Spleen (tissue), 11 donors: Measurements from ENCODE around the gene IGF2R. TPM values are rescaled to one million over a fixed set of nuclear protein-coding genes. Genes with fewer than 3 reads are reported as not detected.

Experiments
- DNase-seq: peaks from one replicate; pipeline ENCODE4 v3.0.0-alpha.2; 2020
- H3K27ac ChIP-seq, 8 donors: fragments of 200-600 bp; sonication (generic) in 7 of 8; 1 replicate in 4 of 8; 2 replicates in 4 of 8; pipeline versions ENCODE4 v1.5.0 to v1.8.0; 2016 to 2021; ENCODE audit warnings: inconsistent platforms in 4 of 8, mild to moderate bottlenecking in 4 of 8, moderate library complexity in 1 of 8
- H3K27me3 ChIP-seq, 7 donors: fragments of 200-600 bp; sonication (generic) in 6 of 7; replicated peaks in 1 of 7; 1 replicate in 4 of 7; 2 replicates in 3 of 7; pipeline versions ENCODE4 v1.5.0 to v1.8.0; 2016 to 2021; ENCODE audit warnings: inconsistent platforms in 3 of 7, mild to moderate bottlenecking in 1 of 7
- H3K36me3 ChIP-seq, 6 donors: fragments of 200-600 bp; sonication (generic) in 5 of 6; 1 replicate in 4 of 6; 2 replicates in 2 of 6; pipeline versions ENCODE4 v1.5.0 to v1.8.0; 2016 to 2021; ENCODE audit warnings: inconsistent platforms in 2 of 6
- H3K4me1 ChIP-seq, 6 donors: fragments of 200-600 bp; sonication (generic) in 5 of 6; 1 replicate in 3 of 6; 2 replicates in 3 of 6; pipeline versions ENCODE4 v1.5.0 to v1.8.0; 2016 to 2021; ENCODE audit warnings: inconsistent platforms in 3 of 6
- H3K4me3 ChIP-seq, 8 donors: fragments of 200-600 bp; sonication (generic) in 7 of 8; 1 replicate in 4 of 8; 2 replicates in 4 of 8; pipeline versions ENCODE4 v1.5.0 to v1.8.0; 2016 to 2021; ENCODE audit warnings: inconsistent platforms in 4 of 8, mild to moderate bottlenecking in 4 of 8, moderate library complexity in 2 of 8
- H3K9me3 ChIP-seq, 8 donors: fragments of 200-600 bp; sonication (generic) in 7 of 8; 1 replicate in 4 of 8; 2 replicates in 4 of 8; pipeline versions ENCODE4 v1.5.0 to v1.8.0; 2016 to 2021; ENCODE audit warnings: inconsistent platforms in 4 of 8
- POLR2A ChIP-seq, 3 donors: fragments of 450-650 bp; IDR thresholded peaks; one replicate each; pipeline ENCODE4 v1.5.1; 2017; ENCODE audit warnings: antibody characterized with exemption in 3 of 3, mild to moderate bottlenecking in 1 of 3
- POLR2AphosphoS5 ChIP-seq, 3 donors: sonication (generic); formaldehyde crosslinking; IDR thresholded peaks; one replicate each; pipeline ENCODE4 v1.5.1; 2017; ENCODE audit warnings: antibody characterized with exemption in 3 of 3
- WGBS, 5 donors: extraction: QIAGEN DNeasy Blood & Tissue Kit in 3 of 5; methylation state at CpG; one replicate each; pipeline versions ENCODE4 v1.1.5 to v1.1.7; 2013 to 2018; 5-methylcytosine and 5-hydroxymethylcytosine counted together
- intact Hi-C: fragments of 100-400 bp; cut with DNase I; formaldehyde crosslinking; loops from one replicate; pipeline ENCODE4 v1.15.0; 2023; ENCODE audit warnings: low total_unique reads
- polyA plus RNA-seq, 3 donors: library from polyadenylated mRNA; stranded (reverse); fragments of 200-250 nt; gene quantifications; one replicate each; pipeline ENCODE4 v1.2.1, GENCODE V29; 2013
- total RNA-seq, 7 donors: library from RNA; depleted of rRNA in 3 of 7; stranded (reverse); fragments of >200 nt in 3 of 7; fragmentation: NEBNext Ultra II Directional in 4 of 7; extraction: Animal tissue kit (Norgen Biotek cat#: 25700) in 4 of 7; gene quantifications; one replicate each; pipeline versions ENCODE4 v1.1.0 to v1.2.1, GENCODE V29; 2016 to 2021
- TF ChIP-seq, protein P1 (sequence below), 11 experiments: fragments of 200-600 bp in 7 of 11; fragments of 450-650 bp in 4 of 11; sonication (generic) in 4 of 11; IDR thresholded peaks in 8 of 11; conservative IDR thresholded peaks in 3 of 11; 1 replicate in 7 of 11; 2 replicates in 4 of 11; pipeline versions ENCODE4 v1.4.0 to v1.8.0; 2016 to 2021; ENCODE audit warnings: antibody characterized with exemption in 11 of 11, inconsistent platforms in 4 of 11, mild to moderate bottlenecking in 1 of 11
- donor health status: healthy with polysubstance abuse.
- donor health status: DM: no; HTN: no; CAD: no; lungs with moderate emphysema.
- donor health status: DM: no; HTN: no; CAD: no.
- donor health status: Bipolar disorder and iron deficiency.
- donor health status: healthy.
- donor health status: DM: no; HTN: no; CAD: no.
- donor health status: DM: yes; HTN: yes; CAD: no.

IGF2R gene
- total and polyA plus RNA-seq, 10 donors = 6.9 to 193 (median 159) TPM

DNA sequence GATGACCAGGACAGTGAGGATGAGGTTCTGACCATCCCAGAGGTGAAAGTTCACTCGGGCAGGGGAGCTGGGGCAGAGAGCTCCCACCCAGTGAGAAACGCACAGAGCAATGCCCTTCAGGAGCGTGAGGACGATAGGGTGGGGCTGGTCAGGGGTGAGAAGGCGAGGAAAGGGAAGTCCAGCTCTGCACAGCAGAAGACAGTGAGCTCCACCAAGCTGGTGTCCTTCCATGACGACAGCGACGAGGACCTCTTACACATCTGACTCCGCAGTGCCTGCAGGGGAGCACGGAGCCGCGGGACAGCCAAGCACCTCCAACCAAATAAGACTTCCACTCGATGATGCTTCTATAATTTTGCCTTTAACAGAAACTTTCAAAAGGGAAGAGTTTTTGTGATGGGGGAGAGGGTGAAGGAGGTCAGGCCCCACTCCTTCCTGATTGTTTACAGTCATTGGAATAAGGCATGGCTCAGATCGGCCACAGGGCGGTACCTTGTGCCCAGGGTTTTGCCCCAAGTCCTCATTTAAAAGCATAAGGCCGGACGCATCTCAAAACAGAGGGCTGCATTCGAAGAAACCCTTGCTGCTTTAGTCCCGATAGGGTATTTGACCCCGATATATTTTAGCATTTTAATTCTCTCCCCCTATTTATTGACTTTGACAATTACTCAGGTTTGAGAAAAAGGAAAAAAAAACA lies 136.1 kb downstream of the IGF2R start:
- Histone ChIP-seq H3K27ac (no peak overlapping the region), H3K4me1 (peaks cover 0 to 21% (median 6%) of the 10 kb centered on the region in 6 donors), H3K27me3 (no peaks in the 10 kb centered on the region), H3K9me3 (no peaks in the 10 kb centered on the region), H3K4me3 (no peak overlapping the region), H3K36me3 (peaks cover 0 to 100% (median 58%) of the 10 kb centered on the region in 6 donors)
- peak; percentile 54 for DNase-seq
- TF ChIP-seq, protein P1, sequence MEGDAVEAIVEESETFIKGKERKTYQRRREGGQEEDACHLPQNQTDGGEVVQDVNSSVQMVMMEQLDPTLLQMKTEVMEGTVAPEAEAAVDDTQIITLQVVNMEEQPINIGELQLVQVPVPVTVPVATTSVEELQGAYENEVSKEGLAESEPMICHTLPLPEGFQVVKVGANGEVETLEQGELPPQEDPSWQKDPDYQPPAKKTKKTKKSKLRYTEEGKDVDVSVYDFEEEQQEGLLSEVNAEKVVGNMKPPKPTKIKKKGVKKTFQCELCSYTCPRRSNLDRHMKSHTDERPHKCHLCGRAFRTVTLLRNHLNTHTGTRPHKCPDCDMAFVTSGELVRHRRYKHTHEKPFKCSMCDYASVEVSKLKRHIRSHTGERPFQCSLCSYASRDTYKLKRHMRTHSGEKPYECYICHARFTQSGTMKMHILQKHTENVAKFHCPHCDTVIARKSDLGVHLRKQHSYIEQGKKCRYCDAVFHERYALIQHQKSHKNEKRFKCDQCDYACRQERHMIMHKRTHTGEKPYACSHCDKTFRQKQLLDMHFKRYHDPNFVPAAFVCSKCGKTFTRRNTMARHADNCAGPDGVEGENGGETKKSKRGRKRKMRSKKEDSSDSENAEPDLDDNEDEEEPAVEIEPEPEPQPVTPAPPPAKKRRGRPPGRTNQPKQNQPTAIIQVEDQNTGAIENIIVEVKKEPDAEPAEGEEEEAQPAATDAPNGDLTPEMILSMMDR (IDR thresholded peaks at IDR 0.05 in 8 of 11, conservative IDR thresholded peaks at IDR 0.05 in 3 of 11) = no peak
- TF ChIP-seq POLR2A (IDR thresholded peaks at IDR 0.05) (no peak), POLR2AphosphoS5 (IDR thresholded peaks at IDR 0.05) (peak; percentile 4 to 61 (median 15))
- WGBS, 5 donors = 93 to 99% (median 96%) methylated on average over 20 of the region's 20 CpGs
- intact Hi-C loops = no loop called here

DNA sequence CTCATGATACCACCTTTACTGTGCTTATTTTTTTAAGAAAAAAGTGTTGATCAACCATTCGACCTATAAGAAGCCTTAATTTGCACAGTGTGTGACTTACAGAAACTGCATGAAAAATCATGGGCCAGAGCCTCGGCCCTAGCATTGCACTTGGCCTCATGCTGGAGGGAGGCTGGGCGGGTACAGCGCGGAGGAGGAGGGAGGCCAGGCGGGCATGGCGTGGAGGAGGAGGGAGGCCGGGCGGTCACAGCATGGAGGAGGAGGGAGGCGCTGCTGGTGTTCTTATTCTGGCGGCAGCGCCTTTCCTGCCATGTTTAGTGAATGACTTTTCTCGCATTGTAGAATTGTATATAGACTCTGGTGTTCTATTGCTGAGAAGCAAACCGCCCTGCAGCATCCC lies 137.1 kb downstream of the IGF2R start:
- intact Hi-C loops = no loop called here
- Histone ChIP-seq H3K4me1 (peaks cover 0 to 10% (median 0%) of the 10 kb centered on the region in 6 donors), H3K9me3 (no peaks in the 10 kb centered on the region), H3K27me3 (no peaks in the 10 kb centered on the region), H3K36me3 (peaks cover 0 to 100% (median 58%) of the 10 kb centered on the region in 6 donors), H3K4me3 (no peak overlapping the region), H3K27ac (no peak overlapping the region)
- 93 to 97% (median 96%) methylated on average over 14 of the region's 14 CpGs for WGBS, 5 donors
- peak; percentile 67 for DNase-seq
- TF ChIP-seq POLR2AphosphoS5 (IDR thresholded peaks at IDR 0.05) = peak in 1 of 3 donors; percentile 41
- no peak for TF ChIP-seq POLR2A (IDR thresholded peaks at IDR 0.05)

DNA sequence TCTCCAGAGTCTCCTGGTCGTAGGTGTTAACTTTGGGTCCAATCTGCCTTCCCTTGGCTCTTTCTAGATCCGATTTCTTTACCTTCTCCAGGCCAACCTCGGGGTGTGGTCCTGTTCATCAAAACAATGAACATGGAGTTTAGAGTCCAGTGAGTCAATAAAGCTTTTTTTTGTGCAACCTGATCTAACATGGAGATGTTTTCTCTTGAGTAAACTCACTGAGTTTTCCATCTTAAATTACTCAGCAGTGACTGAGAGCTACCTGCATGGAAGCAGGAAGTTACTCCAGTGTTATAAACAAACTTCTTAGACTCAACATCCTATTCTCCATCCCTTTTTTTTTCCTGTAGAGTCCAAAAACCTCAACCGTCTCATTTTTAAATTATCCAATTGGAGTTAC lies 137.8 kb downstream of the IGF2R start:
- Histone ChIP-seq H3K4me3 (no peak overlapping the region), H3K9me3 (no peaks in the 10 kb centered on the region), H3K4me1 (peaks cover 0 to 4% (median 0%) of the 10 kb centered on the region in 6 donors), H3K27me3 (no peaks in the 10 kb centered on the region), H3K36me3 (peaks cover 0 to 95% (median 51%) of the 10 kb centered on the region in 6 donors), H3K27ac (no peak overlapping the region)
- 92 to 95% (median 94%) methylated on average over 4 of the region's 4 CpGs for WGBS, 5 donors
- DNase-seq = no peak
- intact Hi-C loops = no loop called here
- TF ChIP-seq POLR2A (IDR thresholded peaks at IDR 0.05) = no peak
- no peak for TF ChIP-seq POLR2AphosphoS5 (IDR thresholded peaks at IDR 0.05)
- TF ChIP-seq, protein P1 (IDR thresholded peaks at IDR 0.05 in 8 of 11, conservative IDR thresholded peaks at IDR 0.05 in 3 of 11) = no peak

DNA sequence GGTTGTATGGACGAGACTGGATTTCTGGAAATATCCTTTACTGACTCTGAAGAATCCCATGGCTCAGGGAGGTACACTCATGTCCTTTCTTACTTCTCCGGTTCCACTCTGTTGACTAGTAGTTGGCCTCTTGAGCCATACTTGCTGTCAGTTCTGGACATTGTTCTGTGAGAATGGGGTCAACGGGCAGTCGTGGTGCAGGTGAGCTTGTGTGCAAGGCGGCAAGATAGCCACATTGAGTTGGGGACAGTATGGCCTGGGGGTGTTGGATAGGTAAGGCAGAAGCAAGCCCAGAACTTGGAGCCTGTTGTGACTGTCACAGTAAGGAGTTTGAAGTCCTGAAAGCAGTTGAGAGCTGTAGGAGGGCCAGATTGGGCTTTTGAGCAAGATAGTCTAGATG lies 139.2 kb downstream of the IGF2R start:
- intact Hi-C loops = no loop called here
- WGBS, 5 donors = 88 to 98% (median 96%) methylated on average over 5 of the region's 5 CpGs

DNA sequence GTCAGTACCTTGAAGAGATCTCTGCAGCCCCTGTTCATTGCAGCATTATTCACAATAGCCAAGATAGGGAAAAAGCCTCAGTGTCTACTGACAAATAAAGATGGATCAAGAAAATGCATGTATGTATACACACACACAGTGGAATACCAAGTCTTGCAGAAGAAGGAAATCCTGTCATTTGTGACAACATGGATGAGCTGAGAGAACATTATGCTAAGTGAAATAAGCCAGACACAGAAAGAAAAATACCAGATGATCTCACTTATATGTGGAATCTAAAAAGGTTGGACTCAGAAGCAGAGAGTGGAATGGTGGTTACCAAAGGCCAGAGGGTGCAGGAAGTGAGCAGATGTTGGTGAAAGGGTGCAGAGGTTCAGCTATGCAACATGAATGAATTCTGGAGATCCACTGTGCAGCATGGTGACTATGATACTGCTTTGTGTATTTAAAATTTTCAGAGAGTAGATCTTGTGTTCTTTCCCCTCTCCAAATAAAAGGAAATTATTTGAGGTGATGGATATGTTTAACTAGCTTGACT lies 141.8 kb downstream of the IGF2R start:
- Histone ChIP-seq H3K36me3 (peaks cover 0 to 92% (median 12%) of the 10 kb centered on the region in 6 donors), H3K9me3 (no peaks in the 10 kb centered on the region), H3K27ac (no peak overlapping the region), H3K4me1 (no peaks in the 10 kb centered on the region), H3K27me3 (no peaks in the 10 kb centered on the region), H3K4me3 (no peak overlapping the region)
- intact Hi-C loops = no loop called here
- TF ChIP-seq, protein P1 (IDR thresholded peaks at IDR 0.05 in 8 of 11, conservative IDR thresholded peaks at IDR 0.05 in 3 of 11) = no peak
- TF ChIP-seq POLR2A (IDR thresholded peaks at IDR 0.05) = no peak
- TF ChIP-seq POLR2AphosphoS5 (IDR thresholded peaks at IDR 0.05) = no peak
- no peak for DNase-seq

More for the DNA sequence above, 139.2 kb downstream of the IGF2R start:
- H3K36me3 ChIP-seq = peaks cover 0 to 92% (median 37%) of the 10 kb centered on the region in 6 donors
- TF ChIP-seq POLR2AphosphoS5 (IDR thresholded peaks at IDR 0.05) (no peak), POLR2A (IDR thresholded peaks at IDR 0.05) (no peak)
- H3K4me3 ChIP-seq = no peak overlapping the region
- no peaks in the 10 kb centered on the region for H3K9me3 ChIP-seq
- H3K27me3 ChIP-seq = no peaks in the 10 kb centered on the region
- peak; percentile 55 for DNase-seq
- H3K4me1 ChIP-seq = no peaks in the 10 kb centered on the region
- no peak overlapping the region for H3K27ac ChIP-seq
